Lung (tissue), 12 donors: Measurements from ENCODE around the gene NAP1L3. TPM values are rescaled to one million over a fixed set of nuclear protein-coding genes. Genes with fewer than 3 reads are reported as not detected.

Experiments used
- ATAC-seq: fragments of 200-7000 bp; cut with Tn5 transposase; one replicate; pipeline ENCODE4 v1.9.1; 2020; ENCODE audit warnings: moderate number of reproducible peaks; ENCODE audit not compliant: insufficient read depth, low FRiP score
- DNase-seq, 3 donors: peaks; one replicate each; pipeline ENCODE4 v3.0.0-alpha.2; 2013 to 2017
- H3K27ac ChIP-seq, 2 donors: one replicate each; pipeline ENCODE4 v1.5.1; 2013; ENCODE audit warnings: mild to moderate bottlenecking in 2 of 2, moderate library complexity in 2 of 2, control low read depth in 1 of 2, inconsistent platforms in 1 of 2, low read depth in 1 of 2, low read length in 1 of 2
- H3K27me3 ChIP-seq, 3 donors: one replicate each; pipeline ENCODE4 v1.5.1; 2013; ENCODE audit warnings: low read length in 2 of 3; ENCODE audit not compliant: control insufficient read depth in 3 of 3, insufficient read depth in 3 of 3
- H3K36me3 ChIP-seq, 4 donors: one replicate each; pipeline ENCODE4 v1.5.1; 2013; ENCODE audit warnings: low read length in 4 of 4, mild to moderate bottlenecking in 1 of 4, moderate library complexity in 1 of 4; ENCODE audit not compliant: control insufficient read depth in 4 of 4, insufficient read depth in 4 of 4
- H3K4me1 ChIP-seq, 5 donors: one replicate each; pipeline ENCODE4 v1.5.1; 2013; ENCODE audit warnings: low read length in 5 of 5, mild to moderate bottlenecking in 2 of 5, moderate library complexity in 1 of 5; ENCODE audit not compliant: control insufficient read depth in 5 of 5, insufficient read depth in 5 of 5
- H3K4me3 ChIP-seq: one replicate; pipeline ENCODE4 v1.5.1; 2013; ENCODE audit warnings: mild to moderate bottlenecking, control low read depth, moderate library complexity
- H3K9ac ChIP-seq, 2 donors: one replicate each; pipeline ENCODE4 v1.5.1; 2013; ENCODE audit warnings: low read length in 2 of 2, control low read depth in 1 of 2; ENCODE audit not compliant: insufficient read depth in 1 of 2
- H3K9me3 ChIP-seq, 4 donors: one replicate each; pipeline ENCODE4 v1.5.1; 2013; ENCODE audit warnings: low read length in 3 of 4, mild to moderate bottlenecking in 1 of 4, moderate library complexity in 1 of 4; ENCODE audit not compliant: control insufficient read depth in 4 of 4, insufficient read depth in 3 of 4
- WGBS, 2 donors: extraction: QIAGEN DNeasy Blood & Tissue Kit; methylation state at CpG; one replicate each; pipeline ENCODE4 v1.1.7; 2013; 5-methylcytosine and 5-hydroxymethylcytosine counted together
- polyA plus RNA-seq, 2 donors: library from polyadenylated mRNA; stranded (reverse); fragments of 200-250 nt; gene quantifications; one replicate each; pipeline ENCODE4 v1.2.1, GENCODE V29; 2013
- total RNA-seq, 2 donors: library from RNA; depleted of rRNA in 1 of 2; stranded (reverse); fragments of >200 nt in 1 of 2; gene quantifications; one replicate each; pipeline ENCODE4 v1.2.1, GENCODE V29; 2014 to 2021
- TF ChIP-seq, protein P1 (sequence below): IDR thresholded peaks from 2 replicates; pipeline ENCODE4 v1.5.1; 2012; ENCODE audit warnings: mild to moderate bottlenecking; ENCODE audit errors: control extremely low read depth, extremely low read depth
- donor health status: control.
- donor health status: control.
- donor health status: Bipolar disorder and iron deficiency.
- donor health status: healthy.
- donor health status: DM: yes; HTN: yes; CAD: no.

The NAP1L3 gene
- total and polyA plus RNA-seq, 4 donors: 0.41 to 5.7 (median 1.2) TPM

DNA sequence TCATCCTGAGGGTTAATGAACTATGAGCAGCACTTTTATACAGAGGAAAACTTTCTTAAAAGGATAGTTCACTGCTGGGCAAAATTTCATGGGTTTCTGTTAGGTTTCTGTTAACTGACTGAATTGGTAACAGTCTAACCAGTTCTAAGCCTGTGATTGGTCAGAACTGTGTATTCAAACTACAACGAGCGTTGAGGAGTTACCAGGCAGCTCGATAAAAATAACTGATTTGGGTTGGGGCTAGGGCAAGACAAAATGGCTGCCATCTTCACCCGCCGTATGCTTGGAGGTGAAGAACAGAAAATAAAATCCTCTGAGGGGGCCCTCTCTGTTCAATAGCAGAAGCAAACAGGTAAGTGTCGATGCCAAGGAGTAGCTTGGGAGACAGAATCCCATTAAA, 22.6 kb upstream of the NAP1L3 start:
- Histone ChIP-seq H3K4me1 (no peaks in the 10 kb centered on the region), H3K27ac (no peak overlapping the region), H3K4me3 (no peak overlapping the region), H3K27me3 (peaks cover 0 to 24% (median 3%) of the 10 kb centered on the region in 3 donors), H3K36me3 (no peaks in the 10 kb centered on the region), H3K9me3 (no peaks in the 10 kb centered on the region), H3K9ac (no peak overlapping the region)
- DNase-seq: no peak
- no peak for ATAC-seq
- 84 to 88% methylated on average over 6 of the region's 6 CpGs for WGBS, 2 donors
- TF ChIP-seq, protein P1, sequence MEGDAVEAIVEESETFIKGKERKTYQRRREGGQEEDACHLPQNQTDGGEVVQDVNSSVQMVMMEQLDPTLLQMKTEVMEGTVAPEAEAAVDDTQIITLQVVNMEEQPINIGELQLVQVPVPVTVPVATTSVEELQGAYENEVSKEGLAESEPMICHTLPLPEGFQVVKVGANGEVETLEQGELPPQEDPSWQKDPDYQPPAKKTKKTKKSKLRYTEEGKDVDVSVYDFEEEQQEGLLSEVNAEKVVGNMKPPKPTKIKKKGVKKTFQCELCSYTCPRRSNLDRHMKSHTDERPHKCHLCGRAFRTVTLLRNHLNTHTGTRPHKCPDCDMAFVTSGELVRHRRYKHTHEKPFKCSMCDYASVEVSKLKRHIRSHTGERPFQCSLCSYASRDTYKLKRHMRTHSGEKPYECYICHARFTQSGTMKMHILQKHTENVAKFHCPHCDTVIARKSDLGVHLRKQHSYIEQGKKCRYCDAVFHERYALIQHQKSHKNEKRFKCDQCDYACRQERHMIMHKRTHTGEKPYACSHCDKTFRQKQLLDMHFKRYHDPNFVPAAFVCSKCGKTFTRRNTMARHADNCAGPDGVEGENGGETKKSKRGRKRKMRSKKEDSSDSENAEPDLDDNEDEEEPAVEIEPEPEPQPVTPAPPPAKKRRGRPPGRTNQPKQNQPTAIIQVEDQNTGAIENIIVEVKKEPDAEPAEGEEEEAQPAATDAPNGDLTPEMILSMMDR: no peak

DNA sequence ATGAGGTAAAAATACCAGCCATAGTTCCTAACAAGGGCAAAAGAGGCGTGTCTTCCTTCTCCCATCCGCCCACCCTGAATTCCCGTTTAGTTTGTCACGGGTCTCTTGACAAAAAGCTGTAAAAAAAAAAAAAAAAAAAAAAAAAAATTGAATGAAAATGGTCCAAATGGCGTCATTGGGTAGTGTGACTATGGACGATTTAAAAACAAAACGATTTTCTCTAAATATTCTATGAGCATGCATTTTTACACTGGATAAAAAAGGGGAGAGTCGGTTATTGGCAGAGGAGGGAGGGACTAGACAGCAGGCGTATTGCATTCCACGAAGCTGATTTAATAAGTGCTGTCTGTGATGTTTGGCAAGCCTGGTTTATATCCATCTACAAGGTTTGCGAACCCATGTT, 492 bp upstream of the NAP1L3 start, which contains the start of gene FAM133A:
Gene FAM133A, plus strand, starts transcription at position 338 of the 403 bp plus-strand sequence. CDS start 35,214 bp downstream, outside the sequence.
- H3K9me3 ChIP-seq: peaks cover 0 to 4% (median 0%) of the 10 kb centered on the region in 4 donors
- H3K9ac ChIP-seq: peak within 1 kb of the TSS; percentile 21 to 56
- WGBS, 2 donors: 0 to 9% methylated on average over 11 of the region's 11 CpGs
- H3K4me1 ChIP-seq: peaks cover 0 to 6% (median 0%) of the 10 kb centered on the region in 5 donors
- DNase-seq (peak in 1 of 3 donors; percentile 44), ATAC-seq (no peak)
- no peaks in the 10 kb centered on the region for H3K36me3 ChIP-seq
- TF ChIP-seq, protein P1: no peak
- peak within 1 kb of the TSS; percentile 23 to 32 for H3K27ac ChIP-seq
- H3K4me3 ChIP-seq: peak within 1 kb of the TSS; percentile 56
- peaks cover 6 to 45% (median 33%) of the 10 kb centered on the region in 3 donors for H3K27me3 ChIP-seq

DNA sequence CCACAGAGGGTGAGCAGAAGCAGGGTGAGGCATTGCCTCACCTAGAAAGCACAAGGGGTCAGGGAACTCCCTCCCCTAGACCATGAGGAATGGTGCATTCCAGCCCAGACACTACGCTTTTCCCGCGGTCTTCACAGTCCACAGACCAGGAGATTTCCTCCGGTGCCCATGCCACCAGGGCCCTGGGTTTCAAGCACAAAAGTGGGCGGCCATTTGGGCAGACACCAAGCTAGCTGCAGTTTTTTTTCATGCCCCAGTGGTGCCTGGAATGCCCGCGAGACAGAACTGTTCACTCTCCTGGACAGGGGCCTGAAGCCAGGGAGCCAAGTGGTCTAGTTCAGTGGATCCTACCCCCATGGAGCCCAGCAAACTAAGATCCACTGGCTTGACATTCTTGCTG, 12.8 kb downstream of the NAP1L3 start:
- Histone ChIP-seq H3K4me1 (no peaks in the 10 kb centered on the region), H3K9ac (no peak overlapping the region), H3K4me3 (no peak overlapping the region), H3K36me3 (no peaks in the 10 kb centered on the region), H3K27me3 (peaks cover 0 to 6% (median 0%) of the 10 kb centered on the region in 3 donors), H3K9me3 (peaks cover 0 to 2% (median 0%) of the 10 kb centered on the region in 4 donors), H3K27ac (no peak overlapping the region)
- TF ChIP-seq, protein P1: no peak
- WGBS, 2 donors: 87 to 98% methylated on average over 5 to 7 of the region's 7 CpGs
- DNase-seq: no peak
- no peak for ATAC-seq

DNA sequence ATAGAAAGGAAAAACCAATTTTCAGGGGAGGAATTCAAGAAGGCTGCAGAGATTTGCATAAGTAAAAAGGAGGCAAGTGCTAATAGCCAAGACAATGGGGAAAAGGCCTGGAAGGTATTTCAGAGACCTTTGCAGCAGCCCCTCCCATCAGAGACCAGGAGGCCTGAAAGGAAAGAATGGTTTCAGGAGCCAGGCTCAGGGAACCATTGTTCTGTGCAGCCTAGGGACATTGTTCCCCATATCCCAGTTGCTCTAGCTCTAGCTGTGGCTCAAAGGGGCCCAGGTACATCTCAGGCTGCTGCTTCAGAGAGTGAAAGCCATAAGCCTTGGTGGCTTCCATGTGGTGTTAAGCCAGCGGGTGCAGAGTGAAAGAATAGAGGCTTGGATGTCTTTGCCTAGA, 24.0 kb downstream of the NAP1L3 start:
- no peak overlapping the region for H3K9ac ChIP-seq
- no peak overlapping the region for H3K4me3 ChIP-seq
- no peak overlapping the region for H3K27ac ChIP-seq
- DNase-seq (no peak), ATAC-seq (no peak)
- no peaks in the 10 kb centered on the region for H3K4me1 ChIP-seq
- H3K27me3 ChIP-seq: peaks cover 0 to 3% (median 3%) of the 10 kb centered on the region in 3 donors
- WGBS, 2 donors: 70 to 91% methylated on average over 1 of the region's 1 CpG
- TF ChIP-seq, protein P1: no peak
- peaks cover 0 to 2% (median 0%) of the 10 kb centered on the region in 4 donors for H3K9me3 ChIP-seq
- no peaks in the 10 kb centered on the region for H3K36me3 ChIP-seq
